Esophagus squamous epithelium (tissue), 5 donors: ENCODE measurements around the gene LIX1L. TPM values are rescaled to one million over a fixed set of nuclear protein-coding genes. Genes with fewer than 3 reads are reported as not detected.

ENCODE experiments used
- DNase-seq: peaks from one replicate; lab custom pipeline; 2025; lab: John Stamatoyannopoulos, UW
- H3K27ac ChIP-seq, 4 donors: fragments of 200-600 bp; sonication (generic); one replicate each; pipeline ENCODE4 v1.5.1; 2016 to 2019; ENCODE audit warnings: mild to moderate bottlenecking in 1 of 4
- H3K27me3 ChIP-seq, 4 donors: fragments of 200-600 bp; sonication (generic); 1 replicate in 3 of 4; 2 replicates in 1 of 4; pipeline versions ENCODE4 v1.5.1 to v1.6.0; 2017 to 2021; ENCODE audit warnings: antibody characterized with exemption in 1 of 4
- H3K36me3 ChIP-seq, 3 donors: fragments of 200-600 bp; sonication (generic); one replicate each; pipeline ENCODE4 v1.5.1; 2016 to 2019
- H3K4me1 ChIP-seq, 3 donors: fragments of 200-600 bp; sonication (generic); one replicate each; pipeline ENCODE4 v1.5.1; 2017 to 2019
- H3K4me3 ChIP-seq, 4 donors: fragments of 200-600 bp; sonication (generic); 1 replicate in 3 of 4; 2 replicates in 1 of 4; pipeline ENCODE4 v1.5.1; 2016 to 2019; ENCODE audit warnings: mild to moderate bottlenecking in 2 of 4, moderate library complexity in 1 of 4
- H3K9me3 ChIP-seq, 3 donors: fragments of 200-600 bp; sonication (generic); one replicate each; pipeline ENCODE4 v1.5.1; 2016 to 2019
- CTCF ChIP-seq, 6 experiments: fragments of 450-650 bp in 4 of 6; fragments of 200-600 bp in 2 of 6; sonication (generic) in 2 of 6; IDR thresholded peaks; one replicate each; pipeline ENCODE4 v1.5.1; 2016 to 2019; ENCODE audit warnings: antibody characterized with exemption in 6 of 6, mild to moderate bottlenecking in 4 of 6, moderate library complexity in 4 of 6
- POLR2A ChIP-seq, 4 donors: fragments of 450-650 bp; IDR thresholded peaks; one replicate each; pipeline ENCODE4 v1.6.1; 2017; ENCODE audit warnings: antibody characterized with exemption in 4 of 4, mild to moderate bottlenecking in 4 of 4, moderate library complexity in 3 of 4
- WGBS, 2 donors: methylation state at CpG; one replicate each; pipeline ENCODE4 v1.1.5; 2018; 5-methylcytosine and 5-hydroxymethylcytosine counted together
- intact Hi-C: fragments of 100-400 bp; cut with DNase I; formaldehyde crosslinking; loops from one replicate; pipeline ENCODE4 v1.15.0; 2022
- total RNA-seq, 4 donors: library from RNA; depleted of rRNA; stranded (reverse); fragments of >200 nt; gene quantifications; one replicate each; pipeline ENCODE4 v1.1.0, GENCODE V29; 2016
- donor health status: DM: yes; HTN: yes; CAD: no.

LIX1L gene
- total RNA-seq, 4 donors from 2014 or later, result 1.9 to 12.2 (median 5.9) TPM

- intact Hi-C loops, result no loop called here
- peaks cover 40 to 86% (median 58%) of the 10 kb centered on the region in 3 donors for H3K4me1 ChIP-seq
- WGBS, 2 donors, result 18 to 40% methylated on average over 12 to 15 of the region's 15 CpGs
- DNase-seq, result no peak
- peak overlapping the region; percentile 82 to 98 (median 96) for H3K27ac ChIP-seq
- no peaks in the 10 kb centered on the region for H3K9me3 ChIP-seq
- TF ChIP-seq POLR2A (IDR thresholded peaks at IDR 0.05) (peak in 1 of 4 donors; percentile 17), CTCF (IDR thresholded peaks at IDR 0.05) (no peak)
- no peaks in the 10 kb centered on the region for H3K36me3 ChIP-seq
- H3K4me3 ChIP-seq, result peak overlapping the region in 3 of 4 donors; percentile 21 to 39 (median 25)
- H3K27me3 ChIP-seq, result no peaks in the 10 kb centered on the region
These were observed 28.0 kb upstream of the LIX1L start for GRCh38 chr1:145985502-145986439.

DNA sequence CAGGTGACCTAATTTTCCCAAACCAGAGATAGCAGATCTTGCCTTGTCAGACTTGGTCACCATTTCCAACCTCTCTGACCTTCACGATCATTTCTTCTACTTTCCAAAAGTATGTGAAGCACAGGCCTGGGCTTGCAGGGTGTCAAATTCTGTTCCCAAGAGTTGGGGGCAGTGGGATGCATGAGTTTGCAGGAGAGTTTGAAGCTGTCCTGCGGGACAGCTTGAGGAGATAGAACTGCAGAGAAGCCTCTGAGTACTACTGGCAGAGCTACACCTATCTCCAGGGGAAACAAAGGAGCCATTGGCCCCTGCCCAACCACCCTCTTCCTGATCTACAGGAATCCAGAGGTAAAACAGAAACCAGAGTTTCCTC, 27.3 kb upstream of the LIX1L start:
- H3K36me3 ChIP-seq, result no peaks in the 10 kb centered on the region
- TF ChIP-seq CTCF (IDR thresholded peaks at IDR 0.05), result no peak
- no peak for TF ChIP-seq POLR2A (IDR thresholded peaks at IDR 0.05)
- H3K4me3 ChIP-seq, result peak overlapping the region in 3 of 4 donors; percentile 21 to 39 (median 25)
- no peak for DNase-seq
- intact Hi-C loops, result no loop called here
- peaks cover 46 to 86% (median 65%) of the 10 kb centered on the region in 3 donors for H3K4me1 ChIP-seq
- WGBS, 2 donors, result 17 to 26% methylated on average over 2 of the region's 2 CpGs
- no peaks in the 10 kb centered on the region for H3K9me3 ChIP-seq
- no peaks in the 10 kb centered on the region for H3K27me3 ChIP-seq
- H3K27ac ChIP-seq, result peak overlapping the region; percentile 82 to 98 (median 96)

GRCh38 chr1:145983960-145984830, 26.4 kb upstream of the LIX1L start:
- peaks cover 52 to 93% (median 70%) of the 10 kb centered on the region in 3 donors for H3K4me1 ChIP-seq
- 77 to 85% methylated on average over 11 to 12 of the region's 12 CpGs for WGBS, 2 donors
- intact Hi-C loops, result no loop called here
- TF ChIP-seq CTCF (IDR thresholded peaks at IDR 0.05) (no peak), POLR2A (IDR thresholded peaks at IDR 0.05) (peak in 1 of 4 donors; percentile 28)
- H3K9me3 ChIP-seq, result no peaks in the 10 kb centered on the region
- H3K4me3 ChIP-seq, result no peak overlapping the region
- no peaks in the 10 kb centered on the region for H3K36me3 ChIP-seq
- peak overlapping the region; percentile 82 to 98 (median 96) for H3K27ac ChIP-seq
- no peaks in the 10 kb centered on the region for H3K27me3 ChIP-seq
- DNase-seq, result no peak

GRCh38 chr1:145983206-145983675, 25.4 kb upstream of the LIX1L start:
- TF ChIP-seq POLR2A (IDR thresholded peaks at IDR 0.05) (no peak), CTCF (IDR thresholded peaks at IDR 0.05) (no peak)
- H3K36me3 ChIP-seq, result no peaks in the 10 kb centered on the region
- H3K27ac ChIP-seq, result peak overlapping the region; percentile 82 to 98 (median 96)
- no peak for DNase-seq
- no peaks in the 10 kb centered on the region for H3K9me3 ChIP-seq
- whole genome bisulfite sequencing, 2 donors, result 60 to 86% methylated on average over 1 of the region's 1 CpG
- intact Hi-C loops, result no loop called here
- H3K27me3 ChIP-seq, result no peaks in the 10 kb centered on the region
- H3K4me1 ChIP-seq, result peaks cover 59 to 93% (median 76%) of the 10 kb centered on the region in 3 donors
- H3K4me3 ChIP-seq, result no peak overlapping the region
